H1 (cell line): ENCODE measurements around the gene TAS2R1. TPM values are rescaled to one million over a fixed set of nuclear protein-coding genes. Genes with fewer than 3 reads are reported as not detected.

Experiments
- ASH2L ChIP-seq: fragments of 200-600, 300-600 bp; sonication (generic); IDR thresholded peaks from one replicate; pipeline ENCODE4 v1.7.1; 2017; ENCODE audit warnings: low read length
- CBX5 ChIP-seq: fragments of 300-800, 300-1000 bp; sonication (generic); IDR thresholded peaks from 2 replicates; pipeline ENCODE4 v1.7.1; 2016; ENCODE audit warnings: antibody characterized with exemption, low read length, low read depth
- CHD7 ChIP-seq: fragments of 300-600 bp; sonication (generic); IDR thresholded peaks from 2 replicates; pipeline ENCODE4 v1.7.1; 2012; ENCODE audit warnings: low read length, moderate library complexity, mild to moderate bottlenecking, inconsistent platforms; ENCODE audit not compliant: insufficient replicate concordance
- KDM1A ChIP-seq: fragments of 200-600, 300-600 bp; sonication (generic); IDR thresholded peaks from 2 replicates; pipeline ENCODE4 v1.7.1; 2016; ENCODE audit warnings: mild to moderate bottlenecking, low read length, borderline replicate concordance
- KDM4A ChIP-seq: IDR thresholded peaks from one replicate; pipeline ENCODE4 v1.7.1; 2012; ENCODE audit warnings: low read depth, mild to moderate bottlenecking, moderate library complexity, low read length, inconsistent platforms; ENCODE audit not compliant: severe bottlenecking
- KDM5A ChIP-seq: fragments of 200-600 bp; IDR thresholded peaks from 2 replicates; pipeline ENCODE4 v1.7.1; 2012; ENCODE audit warnings: mild to moderate bottlenecking, low read length, inconsistent platforms, mixed read lengths
- NANOG ChIP-seq: IDR thresholded peaks from 2 replicates; pipeline ENCODE4 v1.6.1; 2011; ENCODE audit warnings: low read length, low read depth, mild to moderate bottlenecking, inconsistent platforms; ENCODE audit not compliant: insufficient read depth, poor library complexity, severe bottlenecking
- SIN3A ChIP-seq, 2 experiments: IDR thresholded peaks in 1 of 2; conservative IDR thresholded peaks in 1 of 2; 2 replicates each; pipeline ENCODE4 v1.6.1; 2011 to 2012; ENCODE audit warnings: low read length in 2 of 2, improper control_type of control experiment in 1 of 2, low read depth in 1 of 2, mild to moderate bottlenecking in 1 of 2
- ZNF274 ChIP-seq: IDR thresholded peaks from 2 replicates; pipeline ENCODE4 v1.7.0; 2012; ENCODE audit warnings: low read length, borderline replicate concordance; ENCODE audit errors: extremely low read depth
- polyA plus RNA-seq, 7 experiments: library from polyadenylated mRNA; depleted of rRNA in 3 of 7; stranded (reverse) in 5 of 7; unstranded in 2 of 7; fragments of >200 nt in 5 of 7; fragments of 200-250 nt in 2 of 7; gene quantifications; 1 replicate in 5 of 7; 2 replicates in 1 of 7; 4 replicates in 1 of 7; pipeline versions ENCODE4 v1.2.1 to v1.2.3, GENCODE V29; 2011 to 2013; ENCODE audit warnings: missing spikeins in 2 of 7, mixed read lengths in 2 of 7
- total RNA-seq: library from RNA; stranded (reverse); fragmentation: NEBNext Ultra II Directional; extraction: Animal tissue kit (Norgen Biotek cat#: 25700); gene quantifications from 2 replicates; pipeline ENCODE4 v1.2.1, GENCODE V29; 2021
- TF ChIP-seq, protein P1 (sequence below): IDR thresholded peaks from 2 replicates; pipeline ENCODE4 v1.6.1; 2012; ENCODE audit warnings: low read length, inconsistent platforms

TAS2R1 gene
- total and polyA plus RNA-seq, 2 of the 8 experiments (the other 6 are each of a cell fraction or from before 2014, with no cell fraction given) = not detected

DNA sequence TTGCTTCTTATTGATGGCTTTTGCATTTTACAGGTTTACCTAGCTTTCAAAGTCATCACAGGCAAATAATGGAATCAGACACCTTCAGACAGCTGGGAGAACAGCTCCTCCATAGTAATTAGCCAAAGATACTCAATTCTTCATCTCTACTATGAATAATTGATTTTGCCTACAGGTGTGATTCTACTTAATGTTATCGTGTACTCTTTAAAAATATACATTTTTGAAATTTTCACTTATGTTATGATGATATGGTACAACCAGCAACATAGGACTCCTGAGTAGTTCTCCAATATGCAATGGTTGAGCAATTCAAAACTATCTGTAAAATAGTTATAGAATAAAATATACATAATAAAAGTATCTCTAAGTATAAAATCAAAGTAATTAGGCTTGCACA, at the start of gene TAS2R1 (continued):
- no peak for TF ChIP-seq CHD7
- TF ChIP-seq ASH2L = no peak
- TF ChIP-seq KDM1A = no peak
- TF ChIP-seq KDM4A = no peak
- no peak for TF ChIP-seq ZNF274
- no peak for TF ChIP-seq KDM5A
- no peak for TF ChIP-seq NANOG
- TF ChIP-seq, protein P1, sequence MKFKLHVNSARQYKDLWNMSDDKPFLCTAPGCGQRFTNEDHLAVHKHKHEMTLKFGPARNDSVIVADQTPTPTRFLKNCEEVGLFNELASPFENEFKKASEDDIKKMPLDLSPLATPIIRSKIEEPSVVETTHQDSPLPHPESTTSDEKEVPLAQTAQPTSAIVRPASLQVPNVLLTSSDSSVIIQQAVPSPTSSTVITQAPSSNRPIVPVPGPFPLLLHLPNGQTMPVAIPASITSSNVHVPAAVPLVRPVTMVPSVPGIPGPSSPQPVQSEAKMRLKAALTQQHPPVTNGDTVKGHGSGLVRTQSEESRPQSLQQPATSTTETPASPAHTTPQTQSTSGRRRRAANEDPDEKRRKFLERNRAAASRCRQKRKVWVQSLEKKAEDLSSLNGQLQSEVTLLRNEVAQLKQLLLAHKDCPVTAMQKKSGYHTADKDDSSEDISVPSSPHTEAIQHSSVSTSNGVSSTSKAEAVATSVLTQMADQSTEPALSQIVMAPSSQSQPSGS = no peak
- no peak for TF ChIP-seq SIN3A (conservative IDR thresholded peaks at IDR 0.05 in 1 of 2, IDR thresholded peaks at IDR 0.05 in 1 of 2; ENCODE audit: low read depth in 1 of 2, low read length in 2 of 2)
- no peak for TF ChIP-seq CBX5
